GM18951 (cell line): Measurements from ENCODE around the gene PANK4.

Experiments
- POLR2A ChIP-seq: IDR thresholded peaks from 4 replicates; pipeline ENCODE4 v1.6.1; 2011; ENCODE audit warnings: mild to moderate bottlenecking; ENCODE audit not compliant: insufficient read length, insufficient read depth; ENCODE audit errors: extremely low read depth
- in situ Hi-C: fragments of 300-500 bp; cut with MboI; formaldehyde crosslinking; loops from one replicate; pipeline ENCODE4 v1.12.0; 2022; ENCODE audit warnings: low sequenced_read_pairs, mixed read lengths, inconsistent platforms; ENCODE audit not compliant: unreplicated experiment

PANK4 gene

DNA sequence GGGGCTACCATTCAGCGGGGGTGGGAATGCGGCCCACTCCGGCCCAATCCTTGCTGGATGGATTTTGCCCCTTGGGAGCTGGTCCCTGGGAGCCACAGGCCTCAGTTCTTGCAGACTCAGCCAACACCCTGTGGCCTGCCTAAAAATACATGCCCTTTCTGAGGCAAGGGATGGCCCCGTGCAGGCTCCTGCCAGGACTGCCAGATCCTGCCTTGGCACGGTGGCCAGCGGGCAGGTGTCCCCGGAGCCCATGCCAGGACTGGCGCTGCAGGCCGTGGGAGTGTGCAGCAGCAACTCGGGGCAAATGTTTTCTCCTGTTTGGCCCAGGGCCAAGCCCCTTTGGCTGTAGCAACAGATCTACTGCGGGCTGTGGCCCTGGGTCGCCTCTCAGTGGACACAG, 1.6 kb upstream of the PANK4 start:
- in situ Hi-C loops = loop anchor here (25.0 kb wide), 1 partner anchor 116 kb away; the partner anchor contains the start of gene PEX10
- TF ChIP-seq POLR2A = no peak

DNA sequence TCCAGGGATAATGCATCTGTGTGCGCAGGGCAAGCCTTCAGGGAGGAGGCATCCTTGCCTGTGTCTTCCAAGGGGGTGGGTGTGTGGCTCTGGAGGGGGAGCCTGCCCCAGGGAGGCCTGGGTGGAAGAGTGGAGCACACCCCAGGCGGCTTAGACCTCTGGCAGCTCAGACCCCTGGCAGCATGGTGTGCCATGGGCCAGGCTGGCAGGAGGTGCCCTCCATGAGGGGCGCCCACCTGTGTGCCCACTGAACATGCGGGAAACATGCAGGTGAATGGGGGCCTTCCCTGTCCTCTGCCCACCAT, 1.1 kb upstream of the PANK4 start:
- in situ Hi-C loops = loop anchor here (25.0 kb wide), 1 partner anchor 115 kb away; the partner anchor contains the start of gene PEX10
- no peak for TF ChIP-seq POLR2A

DNA sequence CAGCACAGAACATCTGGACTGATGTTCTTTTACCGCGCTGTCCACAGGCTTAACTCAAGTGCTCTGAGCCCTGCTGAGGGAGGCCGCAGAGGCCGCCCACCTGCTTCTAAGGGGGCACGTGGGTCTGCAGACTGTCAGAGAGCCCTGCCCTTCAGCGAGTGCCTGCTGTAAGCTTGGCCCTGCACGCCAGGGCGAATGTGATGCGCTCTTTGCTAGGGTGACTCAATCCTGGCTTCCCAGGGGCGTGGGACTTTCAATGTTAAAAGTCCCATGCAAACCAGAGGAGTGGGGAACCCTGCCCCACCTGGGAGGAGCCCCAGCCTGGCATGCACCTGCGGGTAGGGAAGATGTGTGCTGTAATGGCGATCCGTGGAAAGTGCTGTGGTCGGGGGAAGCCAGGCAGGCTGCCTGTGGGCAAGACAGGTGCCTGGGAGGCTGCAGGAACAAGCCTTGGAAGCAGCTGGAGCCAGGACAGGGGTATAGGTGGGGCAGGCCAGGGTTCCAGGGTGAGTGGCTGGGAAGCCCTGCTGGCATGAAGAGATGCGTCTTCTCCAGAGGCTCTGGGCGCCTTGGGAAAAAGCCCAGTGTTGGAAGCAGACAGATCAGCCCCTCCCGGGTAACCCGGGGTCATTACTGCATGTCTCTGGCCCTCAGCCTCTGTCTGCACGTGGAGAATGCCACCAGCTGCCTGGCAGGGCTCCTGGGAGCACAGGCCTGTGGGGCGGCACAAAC, 594 bp upstream of the PANK4 start:
- in situ Hi-C loops = loop anchor here (25.0 kb wide), 1 partner anchor 115 kb away; the partner anchor contains the start of gene PEX10
- TF ChIP-seq POLR2A = no peak

DNA sequence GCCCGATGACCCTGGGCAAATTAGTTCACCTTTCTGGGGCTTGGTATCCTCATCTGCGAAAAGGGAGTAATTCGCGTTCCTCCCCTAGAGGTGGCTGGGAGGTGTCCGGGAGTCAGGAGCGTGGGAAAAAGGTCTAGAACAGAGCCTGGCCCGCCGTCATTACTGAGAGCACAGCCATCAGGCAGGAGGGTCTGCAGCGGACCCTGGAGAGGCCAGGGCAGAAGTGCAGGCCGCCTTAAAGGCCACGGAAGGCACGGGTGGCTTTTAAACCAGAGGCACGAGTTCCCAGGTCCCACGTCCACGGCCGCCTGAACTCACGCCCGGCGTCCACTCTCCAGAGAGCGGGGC, 850 bp downstream of the PANK4 start:
- in situ Hi-C loops = loop anchor here (25.0 kb wide), 1 partner anchor 113 kb away; the partner anchor contains the start of gene PEX10
- TF ChIP-seq POLR2A = no peak

DNA sequence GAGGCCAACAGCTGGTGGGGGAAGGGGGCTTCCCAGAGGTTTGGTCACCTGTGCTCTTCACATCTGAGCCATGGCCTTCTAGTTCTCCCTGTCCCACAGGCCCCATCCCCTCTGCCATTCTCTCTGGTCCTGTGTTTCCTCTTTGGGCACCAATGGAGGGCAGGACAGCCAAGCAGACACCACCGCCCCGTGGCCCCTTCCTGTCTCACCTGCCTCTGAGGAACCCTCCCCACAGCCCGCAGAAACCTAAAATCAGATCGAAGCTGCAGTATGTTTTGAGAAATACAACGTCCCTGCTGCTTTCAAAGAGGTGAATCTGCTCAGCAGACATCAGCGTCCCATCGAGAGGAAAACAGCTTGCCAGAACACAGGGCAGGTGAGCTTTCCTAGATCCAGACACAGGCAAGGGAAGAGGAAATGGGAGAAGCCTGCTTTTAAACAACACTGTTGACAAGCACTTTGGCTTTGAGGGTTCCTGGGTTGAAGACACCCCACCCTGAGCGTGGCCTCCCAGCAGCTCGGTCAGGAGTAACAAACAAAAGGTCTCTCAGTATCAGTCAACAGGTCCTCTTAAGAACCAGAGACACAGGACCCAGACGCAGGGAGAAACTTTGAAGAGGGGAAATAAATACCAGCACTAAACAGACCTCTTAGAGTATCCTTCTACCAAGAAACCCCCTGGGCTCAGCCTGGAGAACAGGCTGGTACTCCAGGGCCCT, 2.3 kb downstream of the PANK4 start:
- no peak for TF ChIP-seq POLR2A
- in situ Hi-C loops = no loop called here

DNA sequence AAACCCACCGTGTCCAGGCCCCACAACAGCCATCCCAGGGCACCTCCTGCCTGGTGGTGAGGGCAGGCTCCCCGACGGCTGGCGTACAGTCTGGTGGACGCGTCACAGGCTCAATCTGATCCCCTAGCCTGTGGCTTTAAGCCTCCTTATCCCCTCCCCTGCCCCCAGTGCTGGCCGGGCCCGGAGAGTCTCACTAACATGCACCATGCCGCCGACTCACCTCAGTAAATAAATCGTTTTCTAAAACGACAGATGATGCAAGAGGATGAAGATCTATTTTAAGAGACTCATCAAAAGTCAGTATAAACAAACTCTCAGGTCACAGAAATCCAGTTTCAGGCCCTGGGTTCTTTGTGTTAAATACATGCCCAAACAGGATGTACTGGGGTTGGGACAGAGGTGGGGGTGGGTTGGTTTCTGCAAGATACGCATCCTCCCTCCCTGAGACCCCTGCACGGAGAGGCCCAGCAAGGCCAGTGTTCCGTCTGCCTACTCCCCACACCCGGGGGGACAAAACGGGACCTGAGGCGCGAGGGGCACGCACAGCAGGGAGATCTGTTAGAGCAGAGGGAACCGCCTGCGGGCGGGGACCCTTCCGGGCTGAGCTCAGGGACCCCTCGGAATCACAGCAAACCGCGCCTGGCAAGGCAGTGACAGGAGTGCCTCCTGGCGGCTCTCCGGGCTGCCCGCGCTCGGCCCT, 3.1 kb downstream of the PANK4 start:
- in situ Hi-C loops = no loop called here

DNA sequence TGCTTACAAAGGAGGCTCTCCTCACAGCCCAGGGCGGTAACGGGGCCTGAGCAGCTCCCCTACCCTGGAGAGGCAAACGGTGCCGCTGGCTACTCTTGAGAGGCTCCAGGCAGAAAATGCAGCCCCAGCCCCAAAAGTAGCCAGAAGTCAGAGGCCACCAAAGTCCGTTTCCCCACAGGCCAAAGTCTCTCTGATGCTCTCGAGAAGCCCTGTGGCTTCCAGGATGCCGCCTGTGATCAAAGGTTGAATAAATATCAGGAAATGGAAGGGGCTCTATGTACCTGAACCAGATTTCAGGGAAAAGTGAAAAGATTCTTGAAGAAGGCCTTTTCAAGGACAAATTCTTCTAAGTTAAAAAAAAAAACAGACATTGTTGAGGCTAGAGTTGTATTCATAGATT, 4.2 kb downstream of the PANK4 start:
- TF ChIP-seq POLR2A = no peak
- in situ Hi-C loops = no loop called here

More for the DNA sequence above, 3.1 kb downstream of the PANK4 start:
- no peak for TF ChIP-seq POLR2A

DNA sequence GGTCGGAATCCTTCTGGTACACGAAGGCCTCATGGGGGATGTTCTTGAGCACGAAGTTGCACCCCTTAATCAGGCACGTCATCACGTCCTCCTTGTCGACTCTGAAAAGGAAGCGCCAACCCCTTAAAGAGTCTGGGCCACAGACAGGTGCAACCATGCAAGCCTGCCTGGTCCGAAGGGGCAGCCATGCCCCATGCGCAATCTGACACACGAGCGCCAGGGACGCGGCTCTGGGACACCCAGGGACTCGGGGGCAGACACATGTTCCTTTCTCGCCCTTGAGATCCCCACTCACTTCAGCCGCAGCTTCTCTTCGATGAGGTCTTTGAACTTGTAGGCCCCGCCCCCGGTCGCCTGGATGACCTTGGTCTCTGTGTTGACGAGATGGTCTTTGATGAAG, 5.6 kb downstream of the PANK4 start:
- in situ Hi-C loops = no loop called here
- TF ChIP-seq POLR2A = no peak

DNA sequence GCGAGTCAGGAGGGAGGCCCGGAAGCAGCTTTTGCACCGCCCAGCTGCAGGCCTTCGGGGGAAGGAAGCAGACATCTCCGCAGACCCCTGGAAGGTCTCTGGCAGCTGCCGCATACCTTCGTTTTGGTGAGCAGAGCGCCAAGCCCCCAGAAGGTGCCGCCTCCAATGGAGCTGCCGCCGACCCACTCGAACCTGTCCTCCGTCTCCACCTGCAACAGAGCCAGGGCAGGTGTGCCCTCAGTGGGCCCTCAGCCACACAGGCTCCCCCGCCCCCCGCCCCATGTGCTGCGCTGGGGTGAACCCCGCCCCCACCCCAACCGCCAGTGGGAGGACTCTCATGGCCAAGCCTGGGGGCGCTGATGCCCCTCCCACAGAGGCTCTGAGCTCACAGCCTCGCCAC, 6.2 kb downstream of the PANK4 start:
- TF ChIP-seq POLR2A = no peak
- in situ Hi-C loops = no loop called here

DNA sequence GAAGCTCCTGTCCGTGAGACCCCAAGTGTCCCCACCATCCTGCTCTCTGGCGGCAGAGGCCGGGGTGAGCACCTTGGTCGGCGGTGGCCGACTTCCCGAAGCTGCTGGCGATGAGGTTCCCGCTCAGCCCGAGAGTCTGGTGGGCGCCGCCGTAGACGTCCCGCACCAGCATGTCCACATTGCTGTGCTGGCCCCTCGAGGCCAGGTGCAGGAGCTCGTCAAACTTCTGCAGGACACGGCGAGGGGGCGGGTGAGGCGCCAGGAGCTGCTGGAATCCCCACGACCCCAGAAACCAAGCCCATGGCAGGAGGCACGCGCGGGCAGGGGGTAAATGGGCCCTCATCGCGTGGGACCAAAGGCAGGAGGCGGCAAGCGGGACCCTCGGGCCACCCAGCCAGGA, 6.7 kb downstream of the PANK4 start:
- in situ Hi-C loops = no loop called here
- no peak for TF ChIP-seq POLR2A

DNA sequence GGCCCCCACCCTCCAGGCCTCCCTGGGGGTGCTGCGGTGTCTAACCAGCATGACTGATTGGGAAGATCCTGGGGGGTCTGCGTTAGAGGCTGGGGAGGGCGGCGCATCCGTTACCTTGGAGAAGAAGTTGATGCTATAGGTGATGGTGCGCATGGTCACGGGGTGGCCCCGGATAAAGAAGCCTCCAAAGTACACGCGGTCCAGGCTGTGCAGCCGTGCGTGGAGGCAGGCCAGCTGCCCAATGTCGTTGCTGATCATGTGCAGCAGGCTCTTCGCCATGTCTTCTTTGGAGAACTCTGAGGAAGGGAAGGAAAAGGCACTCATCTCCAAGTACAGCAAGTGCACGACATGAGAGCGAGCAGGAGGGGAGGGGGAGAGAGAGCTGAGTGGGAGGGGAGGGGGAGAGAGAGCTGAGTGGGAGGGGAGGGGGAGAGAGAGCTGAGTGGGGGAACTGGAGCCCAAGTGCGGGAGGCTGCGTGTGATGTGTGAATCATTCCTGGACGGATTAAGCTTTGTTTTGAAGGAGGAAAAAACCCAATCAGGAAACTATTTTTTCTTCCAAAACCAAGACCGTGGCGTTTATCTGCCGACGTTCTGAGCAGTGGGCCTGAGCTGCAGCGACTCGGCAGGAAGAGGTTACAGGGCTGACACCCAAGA, 7.2 kb downstream of the PANK4 start:
- TF ChIP-seq POLR2A = no peak
- in situ Hi-C loops = no loop called here

DNA sequence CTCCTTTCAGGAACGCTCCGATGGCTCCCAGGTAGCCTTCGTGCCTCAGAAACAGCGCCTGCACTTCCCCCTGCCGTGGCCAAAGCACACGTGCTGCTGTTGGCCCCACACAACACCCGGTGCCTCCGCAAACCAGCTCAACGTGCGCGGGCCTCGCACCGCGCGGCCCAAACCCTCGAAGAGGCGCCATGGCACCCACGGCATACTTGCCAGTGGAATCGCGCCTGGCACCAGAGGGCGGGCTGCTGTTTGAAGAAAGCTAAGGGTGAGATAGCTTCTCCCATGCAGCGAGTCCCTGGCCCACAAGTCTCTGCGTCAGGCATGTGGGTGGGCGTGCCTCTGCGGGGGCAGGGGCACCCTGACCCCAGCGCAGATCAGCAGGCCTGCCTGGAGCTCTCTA, 7.9 kb downstream of the PANK4 start:
- no peak for TF ChIP-seq POLR2A
- in situ Hi-C loops = no loop called here

DNA sequence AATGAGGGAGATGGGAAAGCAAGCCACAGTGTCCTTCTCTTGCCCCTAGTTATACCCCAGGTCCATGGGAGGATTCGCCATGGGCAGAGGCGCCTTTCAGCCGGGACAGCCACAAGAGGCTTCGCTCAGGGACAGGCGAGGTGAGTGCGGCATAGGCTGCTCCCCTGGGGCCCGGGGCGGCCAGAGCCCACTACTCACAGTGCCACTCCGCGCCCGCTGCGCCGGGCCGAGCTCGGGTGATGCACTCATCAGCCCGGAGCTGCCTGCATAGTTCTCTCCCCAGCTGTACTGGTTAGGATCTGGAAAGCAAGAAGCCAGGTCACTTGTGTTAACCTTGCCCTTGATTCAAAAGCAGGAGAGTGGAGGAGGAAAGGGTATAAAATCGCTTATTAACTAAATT, 8.4 kb downstream of the PANK4 start:
- TF ChIP-seq POLR2A = no peak
- in situ Hi-C loops = no loop called here
